HG02870 (cell line): ENCODE measurements around the gene CELF2.

Source experiments
- ATAC-seq: cut with Tn5 transposase; IDR thresholded peaks from one replicate; pipeline ENCODE4 v1.9.1; 2021; ENCODE audit warnings: mild to moderate bottlenecking, moderate library complexity; ENCODE audit not compliant: unreplicated experiment

The CELF2 gene

DNA sequence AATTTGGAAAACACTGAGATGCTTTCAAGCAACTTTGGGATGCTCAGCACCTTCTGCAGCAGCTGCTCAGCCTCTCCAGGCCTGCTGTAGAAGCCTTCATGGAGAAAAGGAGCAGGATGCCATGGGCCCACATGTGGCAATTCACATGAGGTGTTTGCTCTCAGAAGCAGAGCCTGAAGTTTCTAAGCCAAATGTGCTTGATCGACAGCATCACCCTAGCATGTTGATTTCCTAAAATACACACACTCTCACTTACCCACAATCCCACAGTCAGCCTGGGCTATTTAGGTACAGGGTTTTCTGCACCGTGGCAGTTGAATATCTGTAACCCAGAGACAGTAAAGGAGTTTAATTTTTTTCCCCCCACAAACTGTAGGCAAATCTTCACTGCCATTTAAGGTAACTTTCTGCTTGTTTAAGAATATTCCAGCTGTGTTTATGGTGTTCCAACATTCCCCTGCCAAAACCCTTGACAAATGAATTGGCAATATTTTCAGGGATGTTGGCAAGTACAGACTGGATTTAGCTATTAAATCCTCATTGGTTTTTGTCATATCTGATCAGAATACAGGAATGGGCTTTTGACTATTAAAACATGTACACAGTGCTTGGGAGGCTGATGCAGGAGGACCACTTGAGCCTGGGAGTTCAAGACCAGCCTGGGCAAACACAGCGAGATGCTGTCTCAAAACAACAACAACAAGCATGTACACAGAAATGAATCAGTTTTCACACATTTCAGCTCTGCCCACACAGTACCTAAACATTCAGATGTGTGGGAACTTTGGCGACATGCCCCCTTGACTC, 244.2 kb downstream of the CELF2 start:
- ATAC-seq: peak; percentile 32

DNA sequence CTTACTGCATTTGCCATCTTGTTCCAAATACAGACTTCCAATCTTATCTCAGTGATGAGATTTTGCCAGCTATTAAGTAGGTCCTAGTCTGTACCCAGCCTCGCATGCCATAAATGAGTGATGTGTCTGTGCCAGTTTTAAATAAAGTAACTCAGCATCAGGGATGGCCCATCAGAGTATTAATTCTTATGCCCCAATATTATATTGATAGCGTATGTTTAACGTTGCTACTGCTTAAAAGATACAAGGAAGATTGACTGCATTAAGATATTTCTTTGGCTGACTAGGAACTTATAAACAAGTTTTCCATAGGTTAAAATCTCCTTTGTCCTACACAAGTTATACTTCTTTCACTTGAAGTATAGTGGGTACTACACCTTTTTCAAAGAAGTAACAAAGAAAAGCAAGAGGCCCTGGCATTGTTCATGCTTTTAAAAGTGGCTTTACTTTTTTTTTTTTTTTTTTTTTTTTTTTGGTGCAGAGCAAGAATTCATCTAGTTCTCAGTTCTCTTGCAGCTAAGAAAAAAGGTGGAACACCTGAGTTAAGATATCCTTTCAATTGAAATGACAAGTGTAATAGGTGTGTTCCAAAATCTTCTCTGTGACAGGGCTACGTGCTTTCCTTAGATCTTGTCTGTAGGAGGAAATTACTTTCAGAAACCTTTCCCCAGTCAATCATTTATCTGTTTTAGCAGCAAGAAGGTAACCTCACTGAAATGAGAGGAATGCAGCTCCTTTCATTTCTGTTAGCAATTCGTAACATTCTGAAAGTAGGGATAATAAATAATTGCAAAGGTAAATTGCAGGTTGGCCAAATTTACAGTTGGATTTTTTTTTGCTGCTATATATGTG, 245.0 kb downstream of the CELF2 start:
- ATAC-seq: no peak

DNA sequence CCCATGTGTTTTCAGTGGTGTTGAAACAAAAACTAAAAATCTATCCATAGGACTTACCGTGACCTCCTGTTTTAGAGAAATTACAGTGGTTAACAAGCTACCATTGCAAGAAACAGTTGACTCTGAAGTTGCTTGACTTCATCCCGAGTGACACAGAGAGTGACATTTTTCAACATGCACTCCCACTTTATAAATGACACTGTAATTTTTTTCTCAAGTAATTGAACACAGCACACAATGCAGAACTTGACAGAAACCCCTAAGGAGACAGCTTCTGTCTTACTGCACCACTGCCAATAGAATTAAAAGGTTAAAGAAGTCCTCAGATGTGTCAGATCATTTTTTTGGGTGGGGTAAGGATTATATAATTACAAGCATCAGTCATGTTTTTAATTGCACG, 246.1 kb downstream of the CELF2 start:
- ATAC-seq: no peak

DNA sequence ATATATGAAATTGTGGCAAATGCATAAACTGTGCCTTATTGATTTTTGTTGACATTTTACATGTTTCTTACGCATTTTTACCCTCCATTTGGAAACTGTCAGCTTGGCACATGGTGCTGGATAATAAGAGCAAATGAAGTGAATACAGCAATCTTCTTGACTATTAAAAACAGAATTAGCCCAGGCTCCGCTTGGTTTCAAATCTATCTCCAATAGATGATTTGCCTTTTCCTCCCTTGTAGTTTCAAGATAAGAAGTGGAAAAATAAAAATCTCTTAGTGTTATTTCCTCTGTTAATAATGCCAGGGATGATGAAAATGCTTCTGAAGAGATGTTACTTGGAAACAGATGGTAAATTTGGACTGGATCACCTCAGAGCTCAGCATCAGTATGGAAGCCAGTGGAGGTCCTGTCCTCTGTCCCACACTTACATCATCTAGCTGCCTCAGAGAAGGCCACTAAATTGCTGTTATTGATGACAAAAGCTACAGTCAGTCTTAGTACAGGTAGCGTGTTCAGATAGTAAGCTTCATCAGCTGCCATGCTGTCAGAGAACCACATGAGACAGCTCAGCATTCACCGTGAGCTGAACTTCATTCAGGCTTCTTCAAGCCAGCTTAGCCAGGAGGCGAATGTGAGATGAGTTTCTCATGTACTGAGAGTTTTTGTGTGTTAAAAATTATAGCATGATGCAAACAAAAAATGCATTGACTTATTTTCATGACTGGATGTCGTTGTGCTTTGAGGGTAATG, 246.8 kb downstream of the CELF2 start:
- no peak for ATAC-seq

DNA sequence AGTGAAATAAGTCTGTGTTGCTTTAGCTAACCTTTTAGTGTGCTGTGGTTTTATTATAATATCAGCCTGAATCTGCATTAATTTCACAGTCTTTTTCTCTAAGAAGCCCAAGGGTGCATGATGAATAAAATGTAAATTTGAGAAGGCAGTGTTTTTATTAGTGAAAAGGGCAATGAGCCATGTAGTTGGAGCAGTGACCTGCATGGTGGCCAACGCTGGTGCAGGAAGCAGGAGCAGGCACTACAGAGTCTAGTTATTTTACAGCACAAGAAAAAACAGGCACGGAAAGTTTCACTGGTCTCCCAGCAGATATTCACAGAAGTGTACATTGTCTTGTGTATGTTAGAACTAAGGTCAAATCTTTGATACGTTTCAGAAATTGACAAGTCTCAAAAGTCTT, 247.8 kb downstream of the CELF2 start:
- no peak for ATAC-seq

DNA sequence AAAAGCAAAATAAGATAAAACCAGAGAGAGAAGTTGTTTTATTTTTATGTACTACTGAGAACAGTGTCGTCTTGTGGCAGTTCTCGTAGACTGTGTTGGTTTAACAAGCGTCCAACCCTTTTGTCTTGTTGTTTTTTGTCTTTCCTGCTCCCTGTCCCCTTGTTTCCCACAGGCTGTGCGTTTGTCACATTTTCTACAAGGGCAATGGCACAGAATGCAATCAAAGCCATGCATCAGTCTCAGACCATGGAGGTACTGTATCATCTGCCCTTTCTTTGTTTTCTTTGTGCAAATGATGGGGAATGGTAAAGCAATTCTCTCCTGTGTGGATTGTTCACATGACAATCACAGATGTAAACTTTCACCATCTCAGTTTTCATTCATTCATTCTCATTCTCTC, 248.8 kb downstream of the CELF2 start:
- ATAC-seq: no peak

DNA sequence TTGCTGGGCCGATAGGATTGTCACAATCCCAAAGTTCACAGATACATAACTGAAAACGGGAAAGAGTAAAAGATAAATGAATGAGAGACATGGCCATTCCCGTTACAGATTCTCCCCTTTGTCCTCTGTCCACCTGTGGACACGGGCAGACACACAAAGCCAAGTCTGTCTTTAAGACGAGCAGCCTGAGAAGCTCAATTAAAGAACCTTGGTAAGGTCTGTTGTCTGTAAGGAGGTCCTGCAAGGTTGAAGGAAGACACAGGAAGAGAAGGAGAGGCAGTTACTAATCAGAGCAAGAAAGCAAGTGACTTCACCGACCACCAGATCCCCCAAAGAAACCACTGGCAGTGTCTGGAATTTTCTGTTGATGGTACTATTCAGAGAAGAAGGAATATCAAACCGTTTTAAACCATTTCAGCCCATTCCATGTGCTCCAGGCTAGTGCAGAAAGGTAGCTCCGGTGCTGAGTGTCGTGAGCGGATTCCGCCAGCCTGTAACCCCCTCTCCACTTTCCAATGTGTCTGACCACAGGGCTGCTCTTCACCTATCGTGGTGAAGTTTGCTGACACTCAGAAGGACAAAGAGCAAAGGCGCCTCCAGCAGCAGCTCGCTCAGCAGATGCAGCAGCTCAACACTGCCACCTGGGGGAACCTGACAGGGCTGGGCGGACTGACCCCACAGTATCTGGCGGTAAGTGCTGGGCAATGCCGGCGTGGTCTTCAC, 252.6 kb downstream of the CELF2 start:
- peak; percentile 72 for ATAC-seq

DNA sequence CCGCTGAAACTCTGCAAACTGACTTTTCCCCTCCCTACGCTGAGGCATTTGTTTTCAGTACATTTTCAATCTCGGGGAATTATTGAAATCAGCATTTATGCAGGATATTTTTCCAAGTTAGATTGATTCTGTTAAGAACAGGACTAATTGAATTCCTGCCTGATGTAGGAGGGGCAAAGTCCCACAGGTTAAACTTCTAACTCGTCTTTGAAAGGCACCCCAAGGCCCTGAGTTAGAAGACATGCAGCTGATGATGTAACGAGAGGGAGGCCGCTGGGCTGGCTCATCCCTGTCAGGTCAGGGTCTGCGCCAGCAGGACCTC, 253.1 kb downstream of the CELF2 start:
- ATAC-seq: no peak

DNA sequence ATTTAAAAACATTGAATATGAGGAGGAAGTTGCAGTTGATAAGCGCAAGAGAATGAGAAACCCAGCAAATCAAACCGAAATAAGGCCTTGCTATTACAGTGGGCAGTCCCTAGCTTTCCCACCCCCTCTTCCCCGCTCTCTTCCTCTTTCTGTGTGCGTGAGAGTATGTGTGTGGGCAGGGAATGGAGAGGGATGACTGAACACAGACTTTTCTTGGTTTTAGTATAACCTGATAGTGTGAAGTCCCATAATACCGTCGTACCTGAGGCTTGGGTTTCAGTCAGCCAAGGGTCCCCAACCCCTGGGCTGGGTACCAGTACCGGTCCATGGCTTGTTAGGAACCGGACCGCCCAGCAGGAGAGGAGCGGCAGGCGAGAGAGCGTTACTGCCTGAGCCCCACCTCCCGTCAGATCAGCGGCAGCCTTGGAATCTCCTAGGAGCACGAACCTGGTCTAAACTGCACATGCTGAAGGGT, 255.3 kb downstream of the CELF2 start:
- peak; percentile 66 for ATAC-seq

DNA sequence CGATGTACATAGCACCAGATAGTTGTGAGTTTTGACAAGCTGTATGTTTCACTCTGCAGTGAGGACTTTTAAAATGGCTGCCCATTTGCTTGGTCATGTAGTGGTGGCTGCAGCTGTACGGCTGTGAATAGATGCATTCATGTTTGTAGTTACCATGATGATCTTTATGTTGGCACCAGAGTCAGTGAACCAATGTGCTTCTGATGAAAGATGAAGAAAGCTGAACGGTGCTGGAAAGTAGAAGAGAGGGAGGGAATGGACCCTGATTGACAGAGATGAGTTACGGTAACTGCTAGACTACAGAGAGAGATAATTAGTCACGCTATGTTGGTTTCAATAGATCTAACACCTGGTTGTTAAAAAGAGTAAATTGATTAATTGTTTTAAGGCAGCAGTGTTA, 256.8 kb downstream of the CELF2 start:
- no peak for ATAC-seq

DNA sequence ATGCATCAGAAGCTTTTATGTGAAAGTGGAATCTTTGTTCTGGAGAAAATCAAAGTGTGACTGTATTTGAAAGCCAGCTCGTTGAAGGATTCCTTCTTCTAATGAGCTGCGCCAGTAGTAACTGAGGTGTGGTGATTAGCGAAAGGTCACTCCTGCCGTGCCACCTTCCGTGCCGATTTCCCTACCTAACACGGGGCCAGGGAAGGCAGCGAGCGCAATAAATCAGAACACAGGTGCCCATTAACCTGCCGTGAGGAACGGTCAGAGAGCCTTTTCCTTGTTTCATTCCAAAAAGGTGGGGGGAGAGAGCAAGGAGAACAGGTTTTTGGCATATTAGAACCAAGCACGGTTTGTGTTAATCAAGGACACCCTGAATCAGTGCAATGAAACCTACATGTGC, 258.0 kb downstream of the CELF2 start:
- ATAC-seq: no peak

DNA sequence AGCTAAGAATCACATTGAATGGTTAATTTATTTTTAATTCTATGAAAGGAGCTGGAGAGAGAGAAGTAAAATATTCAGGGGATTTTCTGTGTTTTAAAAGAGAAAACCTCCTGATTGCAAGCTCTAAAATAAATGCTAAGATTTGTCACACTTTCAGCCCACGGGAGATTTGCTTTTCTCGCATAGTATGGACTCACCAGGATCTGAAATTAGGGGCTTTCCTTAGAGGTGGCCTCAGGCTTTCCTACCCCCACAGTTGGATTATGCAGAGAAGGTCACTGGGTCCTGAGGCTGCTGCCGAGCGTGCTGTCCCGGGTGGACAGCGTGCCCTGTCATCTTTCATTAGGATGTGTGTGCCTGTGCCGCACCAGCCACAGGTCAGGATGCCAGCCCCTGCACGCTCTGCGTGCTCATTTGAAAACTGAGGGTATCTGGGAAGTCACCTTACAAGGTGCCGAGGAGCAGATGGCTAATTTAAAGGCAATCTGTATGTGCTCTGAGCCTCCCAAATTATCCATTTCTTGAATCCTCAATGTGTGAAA, 258.8 kb downstream of the CELF2 start:
- ATAC-seq: no peak

DNA sequence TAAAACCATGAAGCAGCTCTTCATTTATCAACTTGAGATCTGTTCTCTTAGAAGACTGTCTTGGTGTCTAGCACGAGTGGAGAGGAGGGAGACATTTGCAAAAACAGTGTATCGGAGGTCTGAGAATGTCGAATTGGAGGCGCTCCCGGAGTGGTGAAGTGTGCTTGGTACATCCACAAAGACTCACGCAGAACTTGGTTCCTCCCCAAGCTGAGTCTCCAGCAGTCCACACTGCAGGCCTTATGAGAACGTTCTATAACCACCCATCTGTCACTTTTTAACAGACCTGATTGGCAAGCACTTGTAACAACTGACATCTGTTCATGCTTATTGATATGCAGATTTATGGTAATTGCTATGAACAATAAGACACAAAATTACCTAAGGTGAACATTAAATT, 261.6 kb downstream of the CELF2 start:
- ATAC-seq: no peak

DNA sequence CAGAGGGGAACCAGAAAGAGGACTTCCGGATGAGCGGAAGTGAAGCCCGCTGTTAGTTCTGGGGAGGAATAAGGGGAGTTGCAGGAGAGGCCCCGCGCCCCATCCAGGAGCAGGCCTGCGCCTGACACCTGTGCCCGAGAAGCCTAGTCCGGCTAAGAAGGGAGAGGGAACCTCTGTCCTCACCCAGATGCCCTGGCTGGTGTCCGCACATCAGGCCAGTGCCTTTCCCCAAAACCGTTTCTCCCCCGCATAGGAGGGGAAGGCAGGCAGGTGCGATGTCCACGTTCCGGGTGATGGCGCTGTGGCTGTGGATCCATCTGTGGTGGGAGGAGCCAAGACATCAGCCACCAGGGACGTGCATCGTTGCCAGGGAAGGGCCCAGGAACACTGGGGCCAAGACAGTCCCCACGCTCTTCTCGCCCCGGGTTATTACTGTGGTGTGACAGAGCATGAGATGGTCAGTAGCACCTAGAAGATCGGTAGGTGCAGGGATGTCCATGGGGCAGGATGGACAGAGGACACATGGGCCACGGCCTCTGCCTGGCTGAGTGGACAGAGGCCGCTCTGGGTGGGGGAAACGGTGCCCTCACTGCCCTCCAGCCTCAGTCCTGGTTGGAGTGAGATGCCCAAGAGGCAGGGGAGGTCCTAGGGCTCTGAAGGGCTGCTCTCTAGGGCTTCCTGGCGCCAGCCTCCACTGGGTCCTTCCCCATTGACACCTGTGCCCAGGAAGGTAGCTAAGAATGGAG, 262.7 kb downstream of the CELF2 start:
- ATAC-seq: no peak

DNA sequence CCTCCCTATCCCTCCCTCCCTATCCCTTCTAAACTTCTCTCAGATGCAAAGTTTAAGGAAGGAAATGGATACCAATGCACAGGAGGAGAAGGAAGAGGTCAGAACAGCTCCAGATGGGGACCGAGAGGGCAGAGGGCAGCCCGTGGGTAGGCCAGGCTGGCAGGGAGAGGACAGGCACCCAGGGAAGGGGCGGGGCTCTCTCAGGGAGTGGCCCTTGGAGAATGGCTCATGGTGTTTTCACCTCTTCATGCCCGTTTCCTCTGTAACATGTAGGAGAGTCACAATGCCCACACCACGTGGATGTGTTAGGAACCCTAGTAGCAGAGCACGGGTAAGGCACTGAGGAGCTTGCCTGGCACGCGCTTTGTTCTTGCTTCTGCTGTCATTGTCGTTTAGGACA, 264.5 kb downstream of the CELF2 start:
- ATAC-seq: no peak

DNA sequence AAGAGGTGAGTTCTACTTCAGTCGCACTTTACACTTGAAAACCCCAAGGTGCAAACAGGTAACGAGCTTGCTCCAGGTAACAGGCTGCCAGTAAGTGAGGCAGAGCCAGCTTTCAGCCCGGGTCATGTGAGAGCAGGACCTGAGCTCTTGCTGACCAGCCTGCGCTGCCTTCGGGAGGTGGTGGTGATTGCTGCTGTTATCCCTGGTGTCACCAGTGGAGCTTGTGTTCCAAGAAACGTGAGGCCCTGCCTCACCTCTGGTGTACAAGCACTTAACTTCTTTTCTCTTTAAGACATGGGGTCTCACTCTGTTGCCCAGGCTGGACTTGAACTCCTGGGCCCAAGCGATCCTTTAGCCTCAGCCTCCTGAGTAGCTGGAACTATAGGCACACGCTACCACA, 265.0 kb downstream of the CELF2 start:
- no peak for ATAC-seq

DNA sequence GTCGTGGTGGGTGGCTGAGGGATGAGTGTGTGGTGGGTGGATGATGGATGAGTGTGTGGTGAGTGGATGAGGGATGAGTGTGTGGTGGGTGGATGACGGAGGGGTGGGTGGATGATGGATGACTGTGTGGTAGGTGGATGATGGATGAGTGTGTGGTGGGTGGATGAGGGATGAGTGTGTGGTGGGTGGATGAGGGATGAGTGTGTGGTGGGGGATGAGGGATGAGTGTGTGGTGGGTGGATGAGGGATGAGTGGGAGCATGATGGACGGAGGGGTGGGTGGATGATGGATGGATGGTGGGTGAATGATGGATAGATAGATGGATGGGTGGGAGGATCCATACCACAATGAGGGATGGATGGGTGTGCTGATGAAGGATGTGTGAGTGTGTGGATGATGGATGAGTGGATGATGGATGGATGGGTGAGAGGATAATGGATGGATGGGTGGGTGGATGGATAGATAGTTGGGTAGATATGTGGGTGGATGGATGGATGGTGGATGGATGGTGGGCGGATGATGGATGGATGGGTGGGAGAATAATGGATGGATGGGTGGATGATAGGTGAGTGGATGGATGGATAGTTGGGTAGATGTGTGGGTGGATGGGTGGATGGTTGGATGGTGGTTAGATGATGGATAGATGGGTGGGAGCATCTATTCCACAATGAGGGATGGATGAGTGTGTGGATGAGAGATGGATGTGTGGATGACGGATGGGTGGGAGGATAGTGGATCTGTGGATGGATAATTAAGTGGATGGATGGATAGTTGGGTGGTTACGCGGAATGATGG, 266.8 kb downstream of the CELF2 start:
- ATAC-seq: no peak

DNA sequence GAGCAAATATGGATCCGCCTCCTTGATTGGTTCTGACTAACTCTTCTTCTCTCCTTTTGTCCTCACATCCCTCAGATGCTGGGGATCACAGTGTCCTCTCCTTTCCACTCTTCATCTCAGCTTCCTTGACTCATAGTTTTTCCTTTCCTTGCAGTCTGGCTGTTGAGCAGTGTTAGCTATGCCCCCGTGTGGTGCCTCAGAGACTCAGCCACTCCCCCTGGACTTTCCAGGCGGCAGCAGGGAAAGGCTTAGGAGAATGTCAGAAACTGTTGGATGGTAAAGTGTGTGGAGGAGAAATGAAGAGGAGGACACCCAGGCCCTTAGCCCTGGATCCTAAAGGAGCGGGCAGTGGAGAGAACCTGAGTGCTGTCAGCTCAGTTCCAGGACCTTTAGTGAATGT, 267.5 kb downstream of the CELF2 start:
- no peak for ATAC-seq

DNA sequence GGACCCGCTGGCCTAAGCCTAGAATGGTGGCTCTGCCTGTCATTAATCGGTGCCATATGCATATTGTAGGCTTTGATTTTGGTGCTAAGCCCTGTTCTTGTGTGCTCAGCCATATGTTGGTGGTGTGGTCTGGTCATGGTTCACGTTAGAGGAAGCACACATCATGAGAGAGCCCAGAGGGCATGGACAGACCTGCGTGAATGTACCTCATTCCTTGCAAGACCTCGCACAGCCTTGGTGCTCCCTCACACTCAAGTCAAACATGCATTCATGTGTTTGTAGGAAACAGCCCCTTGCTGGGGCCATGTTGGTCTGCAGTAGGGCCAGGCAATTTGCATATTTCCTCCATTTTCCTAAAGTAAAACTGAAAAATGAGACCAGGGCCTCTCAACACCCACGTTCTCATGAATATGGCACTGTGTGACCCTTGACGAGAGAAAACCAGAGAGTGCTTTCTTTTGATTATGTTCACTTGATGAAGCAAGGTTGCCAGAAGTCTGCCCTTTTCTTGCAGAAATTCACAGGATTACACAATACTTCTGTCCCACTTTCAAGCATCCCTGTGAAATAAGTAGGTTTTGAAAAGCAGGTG, 268.7 kb downstream of the CELF2 start:
- peak; percentile 95 for ATAC-seq
